PC-9 (cell line): Measurements from ENCODE around the gene BCKDK. TPM values are rescaled to one million over a fixed set of nuclear protein-coding genes. Genes with fewer than 3 reads are reported as not detected.

Experiments
- BruUV-seq: library from RNA; stranded (reverse); fragments of 400-500 nt; replicated peaks from 2 replicates; lab custom pipeline; 2021; lab: Mats Ljungman, UMichigan
- CTCF ChIA-PET: fragments of 300-600 bp; sonication (Branson Sonifier 250); formaldehyde crosslinking; loops from one replicate; lab custom pipeline; 2022; ENCODE audit warnings: antibody characterized with exemption; lab: Charles Lee
- POLR2A ChIA-PET: fragments of 300-600 bp; sonication (Branson Sonifier 250); formaldehyde crosslinking; loops from one replicate; lab custom pipeline; 2022; ENCODE audit warnings: antibody characterized with exemption; ENCODE audit not compliant: unreplicated experiment; lab: Charles Lee
- DNase-seq, 2 experiments: peaks; one replicate each; pipeline versions ENCODE4 v3.0.0 to v3.0.0-alpha.2; 2015 to 2022; ENCODE audit warnings: mixed read lengths in 1 of 2
- H2AFZ ChIP-seq: fragments of 200-600 bp; sonication (generic); 2 replicates; pipeline ENCODE4 v1.8.1; 2017; ENCODE audit warnings: antibody characterized with exemption
- H3F3A ChIP-seq: fragments of 200-600 bp; sonication (generic); 2 replicates; pipeline ENCODE4 v1.8.1; 2017; ENCODE audit warnings: antibody characterized with exemption, mild to moderate bottlenecking, low read depth; ENCODE audit not compliant: insufficient read depth
- H3K27ac ChIP-seq: fragments of 200-600 bp; sonication (generic); 2 replicates; pipeline ENCODE4 v1.6.1; 2016; ENCODE audit warnings: mixed run types
- H3K27me3 ChIP-seq: fragments of 200-600 bp; sonication (generic); 2 replicates; pipeline ENCODE4 v1.6.1; 2016; ENCODE audit warnings: low read depth, mixed run types; ENCODE audit not compliant: insufficient read depth
- H3K36me3 ChIP-seq: fragments of 200-600 bp; sonication (generic); 2 replicates; pipeline ENCODE4 v1.6.1; 2016; ENCODE audit warnings: low read depth, mixed run types
- H3K4me1 ChIP-seq: fragments of 200-600 bp; sonication (generic); replicated peaks from 2 replicates; pipeline ENCODE4 v1.6.1; 2016; ENCODE audit warnings: mixed run types; ENCODE audit not compliant: insufficient read depth
- H3K4me2 ChIP-seq: fragments of 200-600 bp; sonication (generic); 2 replicates; pipeline ENCODE4 v1.6.1; 2017; ENCODE audit warnings: mixed run types
- H3K4me3 ChIP-seq: fragments of 200-600 bp; sonication (generic); 2 replicates; pipeline ENCODE4 v1.6.1; 2016; ENCODE audit warnings: mixed run types
- H3K79me2 ChIP-seq: fragments of 200-600 bp; sonication (generic); 2 replicates; pipeline ENCODE4 v1.6.1; 2017; ENCODE audit warnings: low read depth, mixed run types
- H3K9me2 ChIP-seq: fragments of 200-600 bp; sonication (generic); 2 replicates; pipeline ENCODE4 v1.8.1; 2017; ENCODE audit warnings: mild to moderate bottlenecking; ENCODE audit not compliant: insufficient read depth
- H3K9me3 ChIP-seq: fragments of 200-600 bp; sonication (generic); 2 replicates; pipeline ENCODE4 v1.8.1; 2016; ENCODE audit warnings: low read depth; ENCODE audit not compliant: insufficient read depth
- H4K20me1 ChIP-seq: fragments of 200-600 bp; sonication (generic); 2 replicates; pipeline ENCODE4 v1.8.1; 2017; ENCODE audit not compliant: insufficient read depth
- CTCF ChIP-seq: fragments of 200-600 bp; sonication (generic); conservative IDR thresholded peaks from 2 replicates; pipeline ENCODE4 v1.6.1; 2017; ENCODE audit warnings: mixed run types, antibody characterized with exemption, mild to moderate bottlenecking, moderate library complexity
- EZH2 ChIP-seq: fragments of 200-600 bp; sonication (generic); IDR thresholded peaks from 2 replicates; pipeline ENCODE4 v1.8.0; 2017; ENCODE audit warnings: antibody characterized with exemption, low read depth
- intact Hi-C: fragments of 100-400 bp; cut with micrococcal nuclease; formaldehyde crosslinking; loops from one replicate; pipeline ENCODE4 v1.10.0; 2022; ENCODE audit not compliant: unreplicated experiment
- total RNA-seq: library from RNA; stranded (reverse); gene quantifications from 2 replicates; pipeline ENCODE4 v1.2.3, GENCODE V29; 2021

The BCKDK gene
- total RNA-seq, 1 experiment from 2014 or later: 41.5 TPM

- Histone ChIP-seq H3K4me2 (no peak overlapping the region), H3K27me3 (no peaks in the 10 kb centered on the region), H3K79me2 (peaks cover 33% of the 10 kb centered on the region), H4K20me1 (peaks cover 38% of the 10 kb centered on the region), H3K4me3 (no peak overlapping the region), H3K36me3 (peaks cover 5% of the 10 kb centered on the region), H3K4me1 (peaks cover 9% of the 10 kb centered on the region), H3K9me3 (no peaks in the 10 kb centered on the region), H3K9me2 (no peaks in the 10 kb centered on the region), H2AFZ (no peak overlapping the region), H3F3A (peaks cover 17% of the 10 kb centered on the region; the same call in 1 of the 2 replicates), H3K27ac (no peak overlapping the region)
- no peak for TF ChIP-seq EZH2
- no peak for TF ChIP-seq CTCF
- no TSS peak for BruUV-seq
- ChIA-PET POLR2A (no interaction called here), CTCF (no interaction called here)
- intact Hi-C loops: no loop called here
- DNase-seq: no peak
These were observed 28.7 kb upstream of the BCKDK start for GRCh38 chr16:31079342-31079944.

GRCh38 chr16:31080035-31080629 is 28.1 kb upstream of the BCKDK start:
- Histone ChIP-seq H3K79me2 (peaks cover 26% of the 10 kb centered on the region), H3K4me2 (no peak overlapping the region), H3K4me1 (peaks cover 7% of the 10 kb centered on the region), H3K9me2 (no peaks in the 10 kb centered on the region), H3K27ac (no peak overlapping the region), H3K4me3 (no peak overlapping the region), H3K27me3 (no peaks in the 10 kb centered on the region), H3K36me3 (peaks cover 5% of the 10 kb centered on the region), H2AFZ (no peak overlapping the region), H3K9me3 (no peaks in the 10 kb centered on the region), H4K20me1 (peaks cover 38% of the 10 kb centered on the region), H3F3A (peaks cover 17% of the 10 kb centered on the region; the same call in 1 of the 2 replicates)
- CTCF ChIA-PET: no interaction called here
- BruUV-seq: no TSS peak
- TF ChIP-seq EZH2 (no peak), CTCF (no peak)
- intact Hi-C loops: no loop called here
- no peak for DNase-seq
- POLR2A ChIA-PET: interaction anchor here (0.6 kb wide), 1 partner anchor 59 kb away, joined by 3 read pairs; no protein-coding TSS in a partner anchor

- intact Hi-C loops: no loop called here
- CTCF ChIA-PET: no interaction called here
These were observed 27.3 kb upstream of the BCKDK start for GRCh38 chr16:31080756-31081419.

More at GRCh38 chr16:31080756-31081419, 27.3 kb upstream of the BCKDK start:
- Histone ChIP-seq H3K4me3 (no peak overlapping the region), H4K20me1 (peaks cover 38% of the 10 kb centered on the region), H3K4me1 (no peaks in the 10 kb centered on the region), H3K36me3 (peaks cover 5% of the 10 kb centered on the region), H3K4me2 (no peak overlapping the region), H3K79me2 (peaks cover 18% of the 10 kb centered on the region), H3K9me3 (no peaks in the 10 kb centered on the region), H3K9me2 (no peaks in the 10 kb centered on the region), H3K27ac (no peak overlapping the region), H2AFZ (no peak overlapping the region), H3F3A (peaks cover 17% of the 10 kb centered on the region; the same call in 1 of the 2 replicates), H3K27me3 (no peaks in the 10 kb centered on the region)
- POLR2A ChIA-PET: interaction anchor here (0.6 kb wide), 1 partner anchor 58 kb away, joined by 3 read pairs; no protein-coding TSS in a partner anchor
- BruUV-seq: no TSS peak
- no peak for DNase-seq
- TF ChIP-seq EZH2: no peak
- TF ChIP-seq CTCF: no peak
